Body of pancreas (tissue), 4 donors: Measurements from ENCODE around the gene CDRT15. TPM values are rescaled to one million over a fixed set of nuclear protein-coding genes. Genes with fewer than 3 reads are reported as not detected.

ENCODE experiments used
- ATAC-seq: fragments of 150-250 bp; one replicate; pipeline ENCODE4 v1.9.1; 2016
- DNase-seq, 4 donors: peaks; one replicate each; pipeline ENCODE4 v3.0.0-alpha.2; 2019
- H3K27ac ChIP-seq, 4 donors: fragments of 200-600 bp; sonication (generic); 1 replicate in 3 of 4; 2 replicates in 1 of 4; pipeline versions ENCODE4 v1.5.1 to v1.6.1; 2016 to 2019; ENCODE audit warnings: mild to moderate bottlenecking in 1 of 4, mixed read lengths in 1 of 4, moderate library complexity in 1 of 4
- H3K27me3 ChIP-seq, 2 donors: fragments of 200-600 bp; sonication (generic); one replicate each; pipeline ENCODE4 v1.6.0; 2016; ENCODE audit warnings: mild to moderate bottlenecking in 1 of 2
- H3K36me3 ChIP-seq, 2 donors: fragments of 200-600 bp; sonication (generic); replicated peaks in 1 of 2; 2 replicates each; pipeline ENCODE4 v1.5.1; 2016; ENCODE audit warnings: low read depth in 2 of 2; ENCODE audit not compliant: insufficient read depth in 1 of 2
- H3K4me1 ChIP-seq: fragments of 200-600 bp; sonication (generic); one replicate; pipeline ENCODE4 v1.6.0; 2016
- H3K4me3 ChIP-seq, 2 donors: fragments of 200-600 bp; sonication (generic); 1 replicate in 1 of 2; 2 replicates in 1 of 2; pipeline ENCODE4 v1.5.1; 2016 to 2019
- H3K9me3 ChIP-seq, 3 donors: fragments of 200-600 bp; sonication (generic); 1 replicate in 2 of 3; 2 replicates in 1 of 3; pipeline ENCODE4 v1.5.1; 2016
- CTCF ChIP-seq, 7 experiments: fragments of 450-650 bp in 4 of 7; fragments of 200-600 bp in 3 of 7; sonication (generic) in 3 of 7; IDR thresholded peaks; one replicate each; pipeline ENCODE4 v1.5.1; 2016 to 2019; ENCODE audit warnings: antibody characterized with exemption in 7 of 7
- POLR2A ChIP-seq, 3 donors: fragments of 450-650 bp; IDR thresholded peaks; one replicate each; pipeline ENCODE4 v1.6.1; 2016; ENCODE audit warnings: antibody characterized with exemption in 3 of 3, mild to moderate bottlenecking in 2 of 3
- WGBS, 2 donors: methylation state at CpG; one replicate each; pipeline ENCODE4 v1.1.5; 2017; 5-methylcytosine and 5-hydroxymethylcytosine counted together
- intact Hi-C: fragments of 100-400 bp; cut with DNase I; formaldehyde crosslinking; loops from one replicate; pipeline ENCODE4 v1.15.1; 2023
- total RNA-seq, 2 donors: library from RNA; depleted of rRNA; stranded (reverse); fragments of >200 nt; gene quantifications; one replicate each; pipeline ENCODE4 v1.1.0, GENCODE V29; 2016

CDRT15 gene
- total RNA-seq, 2 donors from 2014 or later: not detected

GRCh38 chr17:14214271-14214670 is 22.4 kb downstream of the CDRT15 start:
- H3K4me1 ChIP-seq: no peaks in the 10 kb centered on the region
- no peak overlapping the region for H3K4me3 ChIP-seq
- no peak for ATAC-seq
- WGBS, 2 donors: 87 to 89% methylated on average over 2 of the region's 2 CpGs
- intact Hi-C loops: no loop called here
- no peaks in the 10 kb centered on the region for H3K27me3 ChIP-seq
- no peaks in the 10 kb centered on the region for H3K36me3 ChIP-seq
- DNase-seq: no peak
- H3K9me3 ChIP-seq: no peaks in the 10 kb centered on the region
- TF ChIP-seq POLR2A (IDR thresholded peaks at IDR 0.05) (no peak), CTCF (IDR thresholded peaks at IDR 0.05) (no peak)
- H3K27ac ChIP-seq: peak overlapping the region in 1 of 4 donors; percentile 13

- DNase-seq: no peak
- whole genome bisulfite sequencing, 2 donors: 94 to 95% methylated on average over 12 of the region's 12 CpGs
- no peak for TF ChIP-seq POLR2A (IDR thresholded peaks at IDR 0.05)
- no peak for TF ChIP-seq CTCF (IDR thresholded peaks at IDR 0.05)
- Histone ChIP-seq H3K4me1 (no peaks in the 10 kb centered on the region), H3K27ac (no peak overlapping the region), H3K27me3 (no peaks in the 10 kb centered on the region), H3K9me3 (no peaks in the 10 kb centered on the region), H3K36me3 (no peaks in the 10 kb centered on the region), H3K4me3 (no peak overlapping the region)
- intact Hi-C loops: no loop called here
- no peak for ATAC-seq
These were observed 24.3 kb downstream of the CDRT15 start for GRCh38 chr17:14212401-14212800.

GRCh38 chr17:14211801-14212200 is 24.9 kb downstream of the CDRT15 start:
- 54 to 71% methylated on average over 10 to 17 of the region's 17 CpGs for WGBS, 2 donors
- H3K4me1 ChIP-seq: peaks cover under 1% of the 10 kb centered on the region
- no peaks in the 10 kb centered on the region for H3K36me3 ChIP-seq
- ATAC-seq (no peak), DNase-seq (peak in 2 of 4 donors; percentile 16 to 38)
- no peak overlapping the region for H3K27ac ChIP-seq
- no peaks in the 10 kb centered on the region for H3K9me3 ChIP-seq
- H3K4me3 ChIP-seq: no peak overlapping the region
- intact Hi-C loops: no loop called here
- H3K27me3 ChIP-seq: no peaks in the 10 kb centered on the region
- no peak for TF ChIP-seq POLR2A (IDR thresholded peaks at IDR 0.05)
- peak in 6 of 7 experiments; percentile 17 to 42 (median 30) for TF ChIP-seq CTCF (IDR thresholded peaks at IDR 0.05)

GRCh38 chr17:14211246-14211645 is 25.4 kb downstream of the CDRT15 start:
- H3K9me3 ChIP-seq: no peaks in the 10 kb centered on the region
- no peaks in the 10 kb centered on the region for H3K36me3 ChIP-seq
- H3K4me3 ChIP-seq: no peak overlapping the region
- ATAC-seq: no peak
- TF ChIP-seq POLR2A (IDR thresholded peaks at IDR 0.05): no peak
- no peak for TF ChIP-seq CTCF (IDR thresholded peaks at IDR 0.05)
- H3K27ac ChIP-seq: no peak overlapping the region
- no peak for DNase-seq
- no peaks in the 10 kb centered on the region for H3K27me3 ChIP-seq
- 81 to 84% methylated on average over 4 of the region's 4 CpGs for WGBS, 2 donors
- peaks cover 6% of the 10 kb centered on the region for H3K4me1 ChIP-seq
- intact Hi-C loops: no loop called here

- Histone ChIP-seq H3K36me3 (no peaks in the 10 kb centered on the region), H3K4me1 (peaks cover 14% of the 10 kb centered on the region), H3K4me3 (no peak overlapping the region), H3K27me3 (no peaks in the 10 kb centered on the region), H3K27ac (no peak overlapping the region), H3K9me3 (no peaks in the 10 kb centered on the region)
- WGBS, 2 donors: 66 to 73% methylated on average over 3 of the region's 3 CpGs
- intact Hi-C loops: no loop called here
- DNase-seq (no peak), ATAC-seq (no peak)
- TF ChIP-seq POLR2A (IDR thresholded peaks at IDR 0.05) (no peak), CTCF (IDR thresholded peaks at IDR 0.05) (no peak)
These were observed 27.4 kb downstream of the CDRT15 start for GRCh38 chr17:14209215-14209614.
